Endothelial cell of umbilical vein (primary cell): ENCODE data around the gene CYP2C18. TPM values are rescaled to one million over a fixed set of nuclear protein-coding genes. Genes with fewer than 3 reads are reported as not detected.

Experiments used
- BruUV-seq: library from RNA; stranded (reverse); fragments of 400-500 nt; replicated peaks from 2 replicates; lab custom pipeline; 2021; lab: Mats Ljungman, UMichigan
- CTCF ChIA-PET: fragments of 300-600, 350-600 bp; sonication (Branson Sonifier 250); formaldehyde crosslinking; loops from one replicate; lab custom pipeline; 2021; ENCODE audit warnings: antibody characterized with exemption, inconsistent platforms; lab: Charles Lee
- POLR2A ChIA-PET: fragments of 300-600, 350-600 bp; sonication (Branson Sonifier 250); formaldehyde crosslinking; loops from one replicate; lab custom pipeline; 2021; ENCODE audit warnings: antibody characterized with exemption, inconsistent platforms; lab: Charles Lee
- DNase-seq: peaks from one replicate; pipeline ENCODE4 v3.0.0-alpha.2; 2011; ENCODE audit warnings: low read depth, low spot score
- FAIRE-seq: peaks from 2 replicates; lab custom pipeline; 2011; peaks lifted over from hg19 to GRCh38; lab: Jason Lieb, UNC
- H2AFZ ChIP-seq: 2 replicates; pipeline ENCODE4 v1.6.0; 2012; ENCODE audit warnings: low read depth, low read length, control low read depth, inconsistent platforms
- H3K27ac ChIP-seq: 2 replicates; pipeline ENCODE4 v1.5.1; 2011; ENCODE audit warnings: low read depth, mild to moderate bottlenecking, control low read depth, low read length, moderate library complexity; ENCODE audit not compliant: insufficient read depth
- H3K27me3 ChIP-seq, 2 experiments: 2 replicates each; pipeline versions ENCODE4 v1.6.0 to v1.6.1; 2011; ENCODE audit warnings: low read length in 2 of 2, mixed read lengths in 1 of 2; ENCODE audit not compliant: control insufficient read depth in 2 of 2, insufficient read depth in 2 of 2
- H3K36me3 ChIP-seq, 2 experiments: 2 replicates in 1 of 2; 3 replicates in 1 of 2; pipeline ENCODE4 v1.5.1; 2011; ENCODE audit warnings: low read length in 2 of 2, mild to moderate bottlenecking in 1 of 2, moderate library complexity in 1 of 2; ENCODE audit not compliant: control insufficient read depth in 2 of 2, insufficient read depth in 2 of 2; ENCODE audit errors: extremely low read depth in 1 of 2
- H3K4me1 ChIP-seq: 3 replicates; pipeline ENCODE4 v1.5.1; 2011; ENCODE audit warnings: mild to moderate bottlenecking, low read length; ENCODE audit not compliant: control insufficient read depth, insufficient read depth; ENCODE audit errors: extremely low read depth
- H3K4me2 ChIP-seq: 2 replicates; pipeline ENCODE4 v1.6.1; 2011; ENCODE audit warnings: low read length, control low read depth, mixed read lengths; ENCODE audit not compliant: insufficient read depth
- H3K4me3 ChIP-seq, 3 experiments: fragments of 200-600 bp in 1 of 3; sonication (generic), shearing (Covaris generic) in 1 of 3; replicated peaks in 1 of 3; 2 replicates each; pipeline ENCODE4 v1.5.1; 2011 to 2016; ENCODE audit warnings: control low read depth in 3 of 3, low read length in 3 of 3, mild to moderate bottlenecking in 2 of 3, inconsistent platforms in 1 of 3, low read depth in 1 of 3, moderate library complexity in 1 of 3; ENCODE audit not compliant: insufficient read depth in 1 of 3
- H3K79me2 ChIP-seq: 2 replicates; pipeline ENCODE4 v1.6.0; 2012; ENCODE audit warnings: low read length, inconsistent platforms; ENCODE audit not compliant: control insufficient read depth, insufficient read depth
- H3K9ac ChIP-seq: replicated peaks from 2 replicates; pipeline ENCODE3; 2011; ENCODE audit warnings: low read length, control low read depth; ENCODE audit not compliant: insufficient read depth; ENCODE audit errors: extremely low read depth
- H3K9me1 ChIP-seq: replicated peaks from 3 replicates; pipeline ENCODE4 v1.6.0; 2011; ENCODE audit warnings: mild to moderate bottlenecking, low read length; ENCODE audit not compliant: control insufficient read depth, insufficient read depth; ENCODE audit errors: extremely low read depth
- H3K9me3 ChIP-seq: replicated peaks from 2 replicates; pipeline ENCODE4 v1.5.1; 2012; ENCODE audit warnings: low read length, inconsistent platforms; ENCODE audit not compliant: control insufficient read depth, insufficient read depth
- H4K20me1 ChIP-seq: replicated peaks from 2 replicates; pipeline ENCODE3; 2011; ENCODE audit warnings: mild to moderate bottlenecking, low read length; ENCODE audit not compliant: control insufficient read depth, insufficient read depth; ENCODE audit errors: extremely low read depth
- EZH2 ChIP-seq: IDR thresholded peaks from 2 replicates; pipeline ENCODE4 v1.6.1; 2012; ENCODE audit warnings: borderline replicate concordance, low read depth, mild to moderate bottlenecking, moderate library complexity, low read length, inconsistent platforms; ENCODE audit not compliant: severe bottlenecking
- FOS ChIP-seq: IDR thresholded peaks from 2 replicates; pipeline ENCODE4 v1.6.1; 2011; ENCODE audit warnings: mild to moderate bottlenecking, low read length, moderate library complexity, borderline replicate concordance; ENCODE audit not compliant: insufficient read depth
- GATA2 ChIP-seq: IDR thresholded peaks from 2 replicates; pipeline ENCODE4 v1.7.0; 2011; ENCODE audit warnings: low read depth, mild to moderate bottlenecking, moderate library complexity, mixed read lengths, low read length; ENCODE audit not compliant: insufficient read length, insufficient read depth
- JUN ChIP-seq: IDR thresholded peaks from 2 replicates; pipeline ENCODE4 v1.6.1; 2011; ENCODE audit warnings: borderline replicate concordance, low read depth; ENCODE audit not compliant: insufficient read length, insufficient read depth
- MYC ChIP-seq: IDR thresholded peaks from one replicate; pipeline ENCODE4 v1.6.1; 2011; ENCODE audit warnings: mild to moderate bottlenecking, low read depth, low read length
- POLR2A ChIP-seq: IDR thresholded peaks from 2 replicates; pipeline ENCODE4 v1.6.1; 2012; ENCODE audit warnings: low read depth, mild to moderate bottlenecking, control low read depth, low read length
- POLR2AphosphoS5 ChIP-seq: IDR thresholded peaks from 2 replicates; pipeline ENCODE4 v1.6.1; 2012; ENCODE audit warnings: low read depth, mild to moderate bottlenecking, control low read depth, low read length, moderate library complexity; ENCODE audit not compliant: insufficient read depth
- dilution Hi-C: fragments of 300-500 bp; cut with MboI; formaldehyde crosslinking; loops from one replicate; pipeline ENCODE4 v1.15.0; 2019; ENCODE audit warnings: low sequenced_read_pairs; ENCODE audit not compliant: extremely low pct_ligation_motif_present
- intact Hi-C: fragments of 100-400 bp; cut with micrococcal nuclease; formaldehyde crosslinking; loops from one replicate; pipeline ENCODE4 v1.10.0; 2022
- polyA plus RNA-seq, 4 experiments: library from polyadenylated mRNA; depleted of rRNA in 3 of 4; stranded (reverse) in 3 of 4; unstranded in 1 of 4; fragments of >200 nt; gene quantifications; 2 replicates each; pipeline versions ENCODE4 v1.2.1 to v1.2.3, GENCODE V29; 2011 to 2012; ENCODE audit warnings: missing spikeins in 1 of 4
- total RNA-seq: library from RNA; stranded (reverse); gene quantifications from 2 replicates; pipeline ENCODE4 v1.2.3, GENCODE V29; 2021
- TF ChIP-seq, protein P1 (sequence below): IDR thresholded peaks from 2 replicates; pipeline ENCODE4 v1.6.1; 2011; ENCODE audit not compliant: insufficient read depth, insufficient read length
- TF ChIP-seq, protein P2 (sequence below), 2 donors: IDR thresholded peaks; 1 replicate in 1 of 2; 2 replicates in 1 of 2; pipeline ENCODE4 v1.5.1; 2011; ENCODE audit warnings: low read length in 2 of 2, mild to moderate bottlenecking in 2 of 2, moderate library complexity in 2 of 2, control low read depth in 1 of 2, inconsistent platforms in 1 of 2, low read depth in 1 of 2; ENCODE audit not compliant: insufficient read depth in 1 of 2; ENCODE audit errors: extremely low read depth in 1 of 2

The CYP2C18 gene
- total and polyA plus RNA-seq, 2 donors (not counting 3 experiments of a cell fraction or from before 2014, with no cell fraction given), result not detected

- Histone ChIP-seq H3K9ac (no peak overlapping the region), H3K79me2 (no peaks in the 10 kb centered on the region), H3K9me3 (no peaks in the 10 kb centered on the region), H3K27me3 (no peaks in the 10 kb centered on the region), H3K9me1 (no peaks in the 10 kb centered on the region), H3K4me2 (no peak overlapping the region), H3K36me3 (no peaks in the 10 kb centered on the region), H3K4me3 (no peak overlapping the region), H2AFZ (no peak overlapping the region), H3K27ac (no peak overlapping the region), H4K20me1 (no peaks in the 10 kb centered on the region), H3K4me1 (no peaks in the 10 kb centered on the region)
- ChIA-PET POLR2A (no interaction called here), CTCF (no interaction called here)
- dilution Hi-C loops (no loop called here), intact Hi-C loops (no loop called here)
- TF ChIP-seq POLR2AphosphoS5, result no peak
- TF ChIP-seq JUN, result no peak
- no peak for TF ChIP-seq GATA2
- TF ChIP-seq FOS, result no peak
- no peak for TF ChIP-seq EZH2
- TF ChIP-seq, protein P1, sequence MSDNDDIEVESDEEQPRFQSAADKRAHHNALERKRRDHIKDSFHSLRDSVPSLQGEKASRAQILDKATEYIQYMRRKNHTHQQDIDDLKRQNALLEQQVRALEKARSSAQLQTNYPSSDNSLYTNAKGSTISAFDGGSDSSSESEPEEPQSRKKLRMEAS, result no peak
- no peak for TF ChIP-seq MYC
- TF ChIP-seq, protein P2, sequence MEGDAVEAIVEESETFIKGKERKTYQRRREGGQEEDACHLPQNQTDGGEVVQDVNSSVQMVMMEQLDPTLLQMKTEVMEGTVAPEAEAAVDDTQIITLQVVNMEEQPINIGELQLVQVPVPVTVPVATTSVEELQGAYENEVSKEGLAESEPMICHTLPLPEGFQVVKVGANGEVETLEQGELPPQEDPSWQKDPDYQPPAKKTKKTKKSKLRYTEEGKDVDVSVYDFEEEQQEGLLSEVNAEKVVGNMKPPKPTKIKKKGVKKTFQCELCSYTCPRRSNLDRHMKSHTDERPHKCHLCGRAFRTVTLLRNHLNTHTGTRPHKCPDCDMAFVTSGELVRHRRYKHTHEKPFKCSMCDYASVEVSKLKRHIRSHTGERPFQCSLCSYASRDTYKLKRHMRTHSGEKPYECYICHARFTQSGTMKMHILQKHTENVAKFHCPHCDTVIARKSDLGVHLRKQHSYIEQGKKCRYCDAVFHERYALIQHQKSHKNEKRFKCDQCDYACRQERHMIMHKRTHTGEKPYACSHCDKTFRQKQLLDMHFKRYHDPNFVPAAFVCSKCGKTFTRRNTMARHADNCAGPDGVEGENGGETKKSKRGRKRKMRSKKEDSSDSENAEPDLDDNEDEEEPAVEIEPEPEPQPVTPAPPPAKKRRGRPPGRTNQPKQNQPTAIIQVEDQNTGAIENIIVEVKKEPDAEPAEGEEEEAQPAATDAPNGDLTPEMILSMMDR (IDR thresholded peaks at IDR 0.05; ENCODE audit: extremely low read depth in 1 of 2, insufficient read depth in 1 of 2, low read depth in 1 of 2, low read length in 2 of 2), result no peak
- no peak for TF ChIP-seq POLR2A
- DNase-seq (no peak), FAIRE-seq (no peak)
- BruUV-seq, result no TSS peak
Measured at GRCh38 chr10:94725871-94726270, 42.3 kb downstream of the CYP2C18 start.
